LNCAP (cell line): ENCODE results near the gene PTPRE.

ENCODE experiments used
- TF ChIP-seq, protein P1 (sequence below): fragments of 450-650 bp; IDR thresholded peaks from 2 replicates; pipeline ENCODE4 v1.5.1; 2017; ENCODE audit warnings: mild to moderate bottlenecking

Gene PTPRE

DNA sequence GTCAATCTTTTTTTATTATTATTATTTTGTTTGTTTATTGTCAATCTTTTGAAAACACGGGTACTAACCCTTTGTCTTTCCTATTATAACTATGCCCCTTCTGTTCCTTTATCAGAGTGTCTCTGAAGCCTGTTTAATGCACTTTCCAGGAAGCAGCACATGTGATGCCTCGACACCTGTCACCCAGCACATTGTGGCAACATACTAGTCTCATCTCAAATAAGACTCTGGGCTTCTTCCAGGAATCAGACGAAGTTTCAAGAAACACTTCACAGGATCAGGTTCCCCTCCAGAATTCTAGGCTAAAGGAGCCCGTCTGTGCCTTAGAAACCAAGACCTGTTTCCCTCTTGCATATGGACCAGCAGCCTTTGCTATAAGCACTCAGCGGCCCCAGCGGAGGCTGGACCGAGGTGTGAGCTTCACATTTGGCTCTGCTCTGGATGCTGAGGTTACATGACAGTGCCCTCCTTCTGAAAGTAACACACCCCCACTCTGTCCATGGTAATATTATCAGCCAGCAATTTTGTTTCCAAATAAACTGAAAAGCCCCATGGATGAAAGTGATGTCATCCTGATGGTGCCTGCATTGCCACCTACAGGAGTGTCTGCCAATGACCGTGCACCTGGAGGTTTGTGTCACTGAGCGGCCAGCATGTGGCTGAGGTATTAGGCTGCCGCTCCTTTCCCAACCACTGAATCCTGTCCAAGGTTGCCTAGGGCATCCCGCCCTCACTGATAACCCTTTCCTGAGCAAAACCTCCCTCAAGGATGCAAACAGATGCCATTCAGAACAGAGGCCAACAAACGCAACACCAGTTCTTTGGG, 181.2 kb downstream of the PTPRE start:
- TF ChIP-seq, protein P1, sequence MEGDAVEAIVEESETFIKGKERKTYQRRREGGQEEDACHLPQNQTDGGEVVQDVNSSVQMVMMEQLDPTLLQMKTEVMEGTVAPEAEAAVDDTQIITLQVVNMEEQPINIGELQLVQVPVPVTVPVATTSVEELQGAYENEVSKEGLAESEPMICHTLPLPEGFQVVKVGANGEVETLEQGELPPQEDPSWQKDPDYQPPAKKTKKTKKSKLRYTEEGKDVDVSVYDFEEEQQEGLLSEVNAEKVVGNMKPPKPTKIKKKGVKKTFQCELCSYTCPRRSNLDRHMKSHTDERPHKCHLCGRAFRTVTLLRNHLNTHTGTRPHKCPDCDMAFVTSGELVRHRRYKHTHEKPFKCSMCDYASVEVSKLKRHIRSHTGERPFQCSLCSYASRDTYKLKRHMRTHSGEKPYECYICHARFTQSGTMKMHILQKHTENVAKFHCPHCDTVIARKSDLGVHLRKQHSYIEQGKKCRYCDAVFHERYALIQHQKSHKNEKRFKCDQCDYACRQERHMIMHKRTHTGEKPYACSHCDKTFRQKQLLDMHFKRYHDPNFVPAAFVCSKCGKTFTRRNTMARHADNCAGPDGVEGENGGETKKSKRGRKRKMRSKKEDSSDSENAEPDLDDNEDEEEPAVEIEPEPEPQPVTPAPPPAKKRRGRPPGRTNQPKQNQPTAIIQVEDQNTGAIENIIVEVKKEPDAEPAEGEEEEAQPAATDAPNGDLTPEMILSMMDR, result peak; percentile 43; the same call in 1 of the 2 replicates

DNA sequence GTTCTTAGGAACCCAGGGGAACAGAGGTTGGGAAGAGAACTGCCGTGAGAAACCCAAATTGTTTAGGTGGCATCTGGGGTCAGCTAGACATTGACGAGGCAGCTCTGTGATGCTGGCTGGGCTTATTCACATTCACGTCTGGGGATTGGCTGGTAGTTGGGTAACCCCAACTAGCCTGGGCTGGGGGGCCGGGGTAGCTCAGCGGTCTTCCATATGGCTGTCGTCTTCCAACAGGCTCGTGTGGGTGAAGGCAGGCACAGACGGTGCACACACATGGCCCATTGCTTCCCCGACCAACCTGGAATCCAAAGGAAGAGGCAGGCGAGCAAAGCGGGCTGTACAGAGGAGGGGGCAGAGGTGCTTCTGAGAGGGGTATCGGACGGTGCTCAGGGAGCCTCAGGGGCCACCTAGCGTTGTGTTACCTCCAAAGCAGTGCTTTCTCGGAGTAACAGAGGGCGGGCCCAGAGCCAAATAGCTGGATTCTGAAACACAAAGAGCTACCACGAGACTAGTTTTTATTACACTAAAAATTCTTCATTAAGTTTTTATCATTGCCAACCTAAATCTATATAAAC, 184.8 kb downstream of the PTPRE start:
- TF ChIP-seq, protein P1, result no peak

DNA sequence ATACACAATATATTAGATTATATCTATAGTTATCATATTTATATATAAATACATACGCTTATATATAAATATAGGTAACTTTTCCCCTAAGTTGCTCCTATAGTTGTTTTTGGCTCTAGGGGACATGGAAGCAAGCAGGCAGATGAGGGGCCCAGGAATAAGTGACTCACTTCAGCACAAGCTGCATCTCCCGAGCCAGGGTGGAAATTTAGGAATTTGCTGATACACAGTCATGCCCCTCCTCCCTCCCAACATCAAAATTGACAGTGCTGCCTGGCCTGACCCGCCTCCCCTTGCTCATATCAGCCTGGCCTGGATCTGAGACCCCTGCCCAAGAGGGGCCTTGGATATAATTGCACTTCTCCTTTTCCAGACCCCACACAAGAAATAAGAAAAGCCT, 185.6 kb downstream of the PTPRE start:
- TF ChIP-seq, protein P1, result no peak

DNA sequence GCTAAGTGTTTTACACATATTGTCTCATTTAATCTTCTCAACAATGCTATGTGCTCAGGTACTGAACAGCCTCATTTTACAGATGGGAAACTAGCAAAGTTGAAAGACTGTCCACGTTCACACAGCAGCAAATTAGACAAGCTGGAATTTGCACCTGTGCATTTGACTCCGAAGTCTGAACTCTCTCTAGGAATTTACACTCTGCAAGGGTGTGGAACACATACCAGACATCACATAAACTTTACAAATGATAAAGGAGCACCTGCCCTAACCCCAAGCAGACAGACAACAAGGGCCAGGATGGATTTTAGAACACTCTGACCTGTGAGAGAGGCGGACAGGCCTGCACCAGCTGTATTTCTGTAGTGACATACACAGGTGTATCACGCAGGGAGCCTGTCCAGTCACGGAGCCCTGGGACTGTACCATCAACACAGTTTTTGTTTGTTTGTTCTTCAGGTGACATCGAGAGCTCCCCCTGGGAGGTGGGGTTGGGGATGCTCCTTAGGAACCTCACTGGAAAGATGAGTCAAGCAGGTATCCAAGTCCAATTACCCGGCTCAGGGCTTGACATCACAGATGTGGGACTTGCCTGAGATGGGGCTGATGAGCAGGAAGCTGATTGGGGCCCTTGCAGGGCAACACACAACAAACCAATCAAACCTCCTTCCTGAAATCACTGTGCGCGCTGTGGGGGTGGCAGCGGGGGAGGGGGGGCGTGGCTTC, 188.3 kb downstream of the PTPRE start:
- TF ChIP-seq, protein P1, result no peak

DNA sequence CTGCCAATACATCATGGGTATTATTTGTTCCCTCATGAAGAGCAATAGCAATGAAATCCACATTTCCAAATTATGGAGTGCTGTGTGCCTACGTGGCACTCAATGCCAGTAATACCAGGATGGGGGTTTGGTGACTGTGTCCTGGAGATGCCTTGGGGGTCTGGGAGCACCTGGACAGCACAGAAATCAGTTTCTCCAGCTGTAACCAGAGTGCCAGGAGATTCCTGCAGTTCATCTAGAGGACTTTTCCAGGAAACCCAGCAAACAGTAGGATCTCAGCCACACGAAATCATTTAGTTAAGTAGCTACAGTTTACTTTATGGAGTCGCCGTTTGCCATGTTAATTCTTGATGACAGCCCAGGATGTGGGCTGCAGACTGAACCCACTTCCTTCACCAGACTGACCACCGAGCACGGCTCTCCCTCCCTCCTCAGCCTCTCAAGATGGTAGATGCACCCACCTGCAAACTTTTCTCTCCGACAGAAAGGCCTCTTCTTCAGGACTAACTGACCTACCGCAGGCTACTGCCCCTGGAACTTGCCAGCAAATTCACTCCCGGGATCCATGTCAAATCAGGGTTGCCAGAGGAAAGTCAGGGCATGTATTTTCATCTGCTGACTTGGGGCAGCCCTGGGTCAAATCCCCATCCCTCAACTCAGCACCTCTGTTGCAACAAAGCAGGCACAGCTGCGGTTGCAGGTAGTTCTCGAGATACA, 189.0 kb downstream of the PTPRE start:
- TF ChIP-seq, protein P1, result no peak

DNA sequence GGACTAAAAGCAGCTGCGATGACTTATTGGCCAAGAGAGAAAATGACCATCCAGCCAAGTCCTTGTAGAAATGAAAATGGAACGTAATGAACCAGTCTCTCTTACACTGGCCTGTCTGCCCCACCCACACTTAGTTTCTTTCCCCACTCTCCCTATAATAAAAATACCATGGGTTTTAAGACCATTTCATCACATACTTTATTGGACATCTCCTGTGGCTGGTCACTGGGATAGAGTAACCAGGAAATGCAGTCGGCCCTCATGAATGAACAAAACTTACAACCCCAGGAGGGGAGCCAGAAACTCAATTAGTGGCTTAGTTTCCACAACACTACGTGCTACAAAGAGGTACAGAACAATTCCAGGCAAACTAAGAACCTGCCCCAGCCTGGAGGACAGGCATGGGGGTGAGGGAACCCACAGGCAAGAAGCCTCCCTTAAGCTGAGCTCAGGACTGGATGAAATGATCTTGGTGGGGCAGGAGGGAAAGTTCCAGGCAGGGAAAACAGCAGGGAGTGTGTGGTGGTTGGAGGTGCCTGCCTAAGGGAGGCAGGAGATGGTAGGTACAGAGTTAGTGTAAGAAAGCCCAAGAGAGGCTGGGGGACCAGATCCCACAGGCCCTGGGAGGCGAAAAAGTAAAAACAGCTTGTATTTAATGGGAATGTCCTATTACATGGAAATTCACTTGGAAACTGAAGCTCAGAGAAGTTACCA, 189.7 kb downstream of the PTPRE start:
- TF ChIP-seq, protein P1, result no peak

DNA sequence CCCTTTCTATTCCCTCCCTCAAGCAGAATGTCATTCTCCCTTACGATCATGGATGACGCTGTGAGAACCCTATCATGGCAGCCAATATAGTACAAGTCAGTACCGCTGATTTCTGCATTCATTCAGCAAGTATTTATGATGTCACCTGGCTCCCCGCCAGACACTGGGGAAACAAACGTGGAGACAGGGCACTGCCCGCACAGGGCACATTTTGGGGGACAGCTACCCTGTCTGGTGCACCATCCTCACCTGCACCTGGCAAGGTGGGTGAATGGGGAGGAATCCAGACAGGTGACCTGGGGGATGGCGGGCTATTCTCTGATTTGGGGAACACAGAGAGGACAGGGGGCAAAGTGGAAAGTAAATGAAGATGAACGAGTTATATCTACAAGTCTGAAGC, 190.9 kb downstream of the PTPRE start:
- TF ChIP-seq, protein P1, result no peak
